Left ventricle myocardium inferior (tissue), 1 donor: ENCODE results near the gene SYNPO2. TPM values are rescaled to one million over a fixed set of nuclear protein-coding genes. Genes with fewer than 3 reads are reported as not detected.

ENCODE experiments used
- DNase-seq: peaks from one replicate; pipeline ENCODE4 v3.0.0-alpha.2; 2020
- H3K27ac ChIP-seq: fragments of 200-600 bp; replicated peaks from 2 replicates; pipeline ENCODE4 v1.8.0; 2021
- H3K27me3 ChIP-seq: fragments of 200-600 bp; 2 replicates; pipeline ENCODE4 v1.8.0; 2021; ENCODE audit warnings: low read depth
- H3K36me3 ChIP-seq: fragments of 200-600 bp; 2 replicates; pipeline ENCODE4 v1.8.0; 2021
- H3K4me1 ChIP-seq: fragments of 200-600 bp; 2 replicates; pipeline ENCODE4 v1.8.0; 2021
- H3K4me3 ChIP-seq: fragments of 200-600 bp; 2 replicates; pipeline ENCODE4 v1.8.0; 2021; ENCODE audit warnings: mild to moderate bottlenecking, moderate library complexity
- H3K9me3 ChIP-seq: fragments of 200-600 bp; replicated peaks from 2 replicates; pipeline ENCODE4 v1.8.0; 2021
- intact Hi-C: fragments of 100-400 bp; cut with micrococcal nuclease; formaldehyde crosslinking; loops from one replicate; pipeline ENCODE4 v1.11.0; 2022
- total RNA-seq: library from RNA; stranded (reverse); fragmentation: NEBNext Ultra II Directional; extraction: Animal tissue kit (Norgen Biotek cat#: 25700); gene quantifications from one replicate; pipeline ENCODE4 v1.2.1, GENCODE V29; 2021
- TF ChIP-seq, protein P1 (sequence below): fragments of 200-600 bp; IDR thresholded peaks from 2 replicates; pipeline ENCODE4 v1.8.0; 2021; ENCODE audit warnings: antibody characterized with exemption, mild to moderate bottlenecking, borderline replicate concordance
- donor health status: DM: no; HTN: yes; CAD: no; lungs with severe emphysema.

Gene SYNPO2
- total RNA-seq, 1 donor from 2014 or later: 239 TPM

DNA sequence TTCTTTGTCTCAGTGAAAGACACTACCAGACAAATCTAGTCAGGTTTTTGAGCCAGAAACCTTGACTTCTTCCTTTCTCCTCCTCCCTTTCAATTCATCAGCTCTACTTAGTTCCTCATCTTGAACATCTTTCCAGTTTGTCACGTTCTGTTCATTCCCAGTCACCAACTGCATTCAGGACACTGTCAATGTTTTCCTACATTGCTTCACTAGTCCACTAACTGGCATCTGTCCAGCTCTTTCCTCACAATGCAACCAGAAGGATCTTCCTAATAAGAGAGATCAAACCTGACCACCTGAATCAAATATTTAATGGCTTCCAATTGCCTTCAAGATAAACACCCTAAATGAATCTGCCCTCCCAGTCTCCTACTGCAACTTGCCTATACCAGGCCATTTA is 52.5 kb downstream of the SYNPO2 start:
- Histone ChIP-seq H3K27me3 (no peaks in the 10 kb centered on the region), H3K36me3 (no peaks in the 10 kb centered on the region), H3K4me1 (peaks cover 91% of the 10 kb centered on the region), H3K4me3 (no peak overlapping the region), H3K27ac (peak overlapping the region; percentile 70), H3K9me3 (no peaks in the 10 kb centered on the region)
- TF ChIP-seq, protein P1, sequence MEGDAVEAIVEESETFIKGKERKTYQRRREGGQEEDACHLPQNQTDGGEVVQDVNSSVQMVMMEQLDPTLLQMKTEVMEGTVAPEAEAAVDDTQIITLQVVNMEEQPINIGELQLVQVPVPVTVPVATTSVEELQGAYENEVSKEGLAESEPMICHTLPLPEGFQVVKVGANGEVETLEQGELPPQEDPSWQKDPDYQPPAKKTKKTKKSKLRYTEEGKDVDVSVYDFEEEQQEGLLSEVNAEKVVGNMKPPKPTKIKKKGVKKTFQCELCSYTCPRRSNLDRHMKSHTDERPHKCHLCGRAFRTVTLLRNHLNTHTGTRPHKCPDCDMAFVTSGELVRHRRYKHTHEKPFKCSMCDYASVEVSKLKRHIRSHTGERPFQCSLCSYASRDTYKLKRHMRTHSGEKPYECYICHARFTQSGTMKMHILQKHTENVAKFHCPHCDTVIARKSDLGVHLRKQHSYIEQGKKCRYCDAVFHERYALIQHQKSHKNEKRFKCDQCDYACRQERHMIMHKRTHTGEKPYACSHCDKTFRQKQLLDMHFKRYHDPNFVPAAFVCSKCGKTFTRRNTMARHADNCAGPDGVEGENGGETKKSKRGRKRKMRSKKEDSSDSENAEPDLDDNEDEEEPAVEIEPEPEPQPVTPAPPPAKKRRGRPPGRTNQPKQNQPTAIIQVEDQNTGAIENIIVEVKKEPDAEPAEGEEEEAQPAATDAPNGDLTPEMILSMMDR: no peak
- no peak for DNase-seq
- intact Hi-C loops: no loop called here

DNA sequence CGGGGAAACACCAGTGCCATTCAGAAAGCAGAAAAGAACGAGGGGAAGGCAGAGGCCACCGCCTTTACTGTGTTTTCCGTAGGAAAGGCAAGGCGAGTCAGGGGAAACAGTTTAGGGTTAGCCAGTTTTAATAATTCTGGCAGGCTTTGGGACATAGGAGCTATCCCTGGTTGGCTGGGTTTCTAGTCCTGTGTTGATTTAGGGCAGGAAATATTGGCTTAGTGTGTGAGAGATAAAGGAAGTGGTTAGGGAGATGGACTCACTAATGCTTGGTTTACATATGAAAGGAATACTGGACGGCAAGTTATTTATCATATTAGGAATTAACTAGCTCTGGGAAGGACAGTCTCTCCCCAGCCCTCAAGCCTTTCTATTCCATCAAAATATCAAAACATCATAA is 53.1 kb downstream of the SYNPO2 start:
- Histone ChIP-seq H3K4me3 (no peak overlapping the region), H3K36me3 (no peaks in the 10 kb centered on the region), H3K9me3 (no peaks in the 10 kb centered on the region), H3K27ac (peak overlapping the region; percentile 70), H3K4me1 (peaks cover 91% of the 10 kb centered on the region), H3K27me3 (no peaks in the 10 kb centered on the region)
- TF ChIP-seq, protein P1: no peak
- no peak for DNase-seq
- intact Hi-C loops: no loop called here

DNA sequence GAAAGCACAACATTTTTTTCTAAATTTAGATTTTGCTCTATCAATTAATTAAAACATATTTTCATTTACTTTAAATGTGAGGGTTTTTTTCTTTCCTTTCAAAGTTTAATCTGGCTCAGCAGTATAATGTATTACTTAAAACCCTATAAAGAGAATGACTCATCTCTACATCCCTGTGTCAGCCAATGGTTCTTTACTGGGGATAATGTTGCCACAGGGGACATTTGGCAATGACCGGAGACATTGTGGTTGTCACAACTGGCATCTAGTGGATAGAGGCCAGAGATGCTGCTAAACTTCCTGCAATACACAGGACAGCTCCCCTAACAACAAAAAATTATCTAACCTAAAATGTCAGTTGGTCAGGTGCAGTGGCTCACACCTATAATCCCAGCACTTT is 53.8 kb downstream of the SYNPO2 start:
- H3K27ac ChIP-seq: no peak overlapping the region
- no peaks in the 10 kb centered on the region for H3K27me3 ChIP-seq
- intact Hi-C loops: no loop called here
- no peaks in the 10 kb centered on the region for H3K36me3 ChIP-seq
- no peak overlapping the region for H3K4me3 ChIP-seq
- peaks cover 91% of the 10 kb centered on the region for H3K4me1 ChIP-seq
- H3K9me3 ChIP-seq: no peaks in the 10 kb centered on the region
- DNase-seq: no peak
- TF ChIP-seq, protein P1: no peak

DNA sequence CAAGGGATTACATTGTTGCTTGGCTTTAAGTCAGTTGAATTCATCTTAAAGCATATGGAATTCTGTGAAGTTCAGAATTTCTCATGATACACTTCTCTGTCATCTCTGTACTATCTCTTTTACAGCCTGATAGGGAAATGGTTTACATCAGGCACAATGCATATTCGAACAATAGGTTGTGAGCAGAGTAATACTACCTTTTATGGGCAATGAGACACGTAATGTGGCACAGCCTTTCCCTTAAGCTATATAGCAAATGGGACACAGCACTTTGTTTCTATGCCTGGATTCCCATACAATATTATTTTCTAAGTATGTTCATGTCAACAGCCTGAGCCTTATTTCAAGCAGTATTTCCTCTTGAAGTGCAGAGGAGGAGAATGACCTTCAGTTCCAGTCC is 58.4 kb downstream of the SYNPO2 start:
- Histone ChIP-seq H3K36me3 (no peaks in the 10 kb centered on the region), H3K9me3 (no peaks in the 10 kb centered on the region), H3K4me1 (peaks cover 87% of the 10 kb centered on the region), H3K4me3 (no peak overlapping the region), H3K27me3 (no peaks in the 10 kb centered on the region), H3K27ac (peak overlapping the region; percentile 2)
- intact Hi-C loops: no loop called here
- no peak for DNase-seq
- TF ChIP-seq, protein P1: no peak

DNA sequence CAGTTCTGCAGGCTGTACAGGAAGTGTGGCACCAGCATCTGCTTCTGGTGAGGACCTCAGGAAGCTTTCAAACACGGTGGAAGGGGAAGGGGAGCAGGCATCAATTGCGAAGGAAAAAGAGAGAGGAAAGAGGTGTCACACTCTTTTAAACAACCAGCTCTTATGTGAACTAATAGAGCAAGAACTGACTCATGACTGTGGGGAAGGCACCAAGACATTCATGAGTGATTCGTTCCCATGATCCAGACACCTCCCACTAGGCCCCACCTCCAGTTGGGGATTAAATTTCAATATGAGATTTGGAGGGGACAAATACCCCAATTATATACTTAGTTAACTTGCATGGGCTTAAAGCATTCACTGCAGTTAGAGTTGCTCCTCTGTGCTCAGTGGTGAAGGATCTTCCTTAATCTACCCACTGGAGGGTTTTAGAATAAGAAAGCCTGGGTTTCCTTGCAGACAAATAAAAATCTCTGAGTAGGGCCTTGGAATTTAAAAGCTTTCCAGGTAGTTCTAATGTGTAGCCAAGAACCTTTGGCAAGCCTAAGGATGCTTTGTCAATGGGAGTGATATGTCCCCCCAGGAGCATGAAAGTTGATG is 60.0 kb downstream of the SYNPO2 start:
- H3K27ac ChIP-seq: no peak overlapping the region
- no peak overlapping the region for H3K4me3 ChIP-seq
- H3K9me3 ChIP-seq: no peaks in the 10 kb centered on the region
- TF ChIP-seq, protein P1: no peak
- H3K36me3 ChIP-seq: no peaks in the 10 kb centered on the region
- no peak for DNase-seq
- H3K4me1 ChIP-seq: peaks cover 87% of the 10 kb centered on the region
- H3K27me3 ChIP-seq: no peaks in the 10 kb centered on the region
- intact Hi-C loops: no loop called here
